CD14-positive monocyte (primary cell): ENCODE results near the gene SRR. TPM values are rescaled to one million over a fixed set of nuclear protein-coding genes. Genes with fewer than 3 reads are reported as not detected.

Experiments used
- DNase-seq, 3 donors: peaks; one replicate each; pipeline ENCODE4 v3.0.0-alpha.2; 2011 to 2022
- H2AFZ ChIP-seq: 2 replicates; pipeline ENCODE4 v1.6.0; 2012; ENCODE audit warnings: mild to moderate bottlenecking, low read depth, low read length, inconsistent platforms; ENCODE audit not compliant: insufficient read depth, poor library complexity, severe bottlenecking
- H3K27ac ChIP-seq, 2 donors: 1 replicate in 1 of 2; 2 replicates in 1 of 2; pipeline ENCODE4 v1.5.1; 2012 to 2013; ENCODE audit warnings: low read length in 2 of 2, control low read depth in 1 of 2, inconsistent platforms in 1 of 2, low read depth in 1 of 2, mild to moderate bottlenecking in 1 of 2
- H3K27me3 ChIP-seq, 2 donors: one replicate each; pipeline versions ENCODE4 v1.6.0 to v1.6.1; 2011 to 2013; ENCODE audit warnings: low read length in 2 of 2; ENCODE audit not compliant: control insufficient read depth in 2 of 2, insufficient read depth in 2 of 2
- H3K36me3 ChIP-seq, 2 donors: replicated peaks in 1 of 2; 1 replicate in 1 of 2; 2 replicates in 1 of 2; pipeline versions ENCODE4 v1.5.1 to v1.6.1; 2012 to 2013; ENCODE audit warnings: low read length in 2 of 2, control low read depth in 1 of 2, inconsistent platforms in 1 of 2, mild to moderate bottlenecking in 1 of 2; ENCODE audit not compliant: insufficient read depth in 2 of 2, control insufficient read depth in 1 of 2
- H3K4me1 ChIP-seq, 2 donors: 1 replicate in 1 of 2; 2 replicates in 1 of 2; pipeline versions ENCODE4 v1.5.1 to v1.6.1; 2012 to 2013; ENCODE audit warnings: low read length in 2 of 2, control low read depth in 1 of 2, inconsistent platforms in 1 of 2, mild to moderate bottlenecking in 1 of 2, moderate library complexity in 1 of 2; ENCODE audit not compliant: insufficient read depth in 2 of 2, control insufficient read depth in 1 of 2
- H3K4me2 ChIP-seq: replicated peaks from 2 replicates; pipeline ENCODE3; 2012; ENCODE audit warnings: low read length, moderate library complexity, mild to moderate bottlenecking; ENCODE audit not compliant: poor library complexity, severe bottlenecking; ENCODE audit errors: extremely low read depth
- H3K4me3 ChIP-seq, 3 experiments: fragments of 200-600 bp in 1 of 3; sonication (generic) in 1 of 3; replicated peaks in 1 of 3; 1 replicate in 2 of 3; 2 replicates in 1 of 3; pipeline ENCODE4 v1.5.1; 2011 to 2013; ENCODE audit warnings: low read length in 3 of 3, mild to moderate bottlenecking in 3 of 3, control low read depth in 2 of 3, low read depth in 2 of 3, inconsistent platforms in 1 of 3, moderate library complexity in 1 of 3
- H3K79me2 ChIP-seq: 2 replicates; pipeline ENCODE4 v1.6.0; 2012; ENCODE audit warnings: mild to moderate bottlenecking, control low read depth, inconsistent platforms, low read length, moderate library complexity; ENCODE audit not compliant: insufficient read depth
- H3K9ac ChIP-seq: 2 replicates; pipeline ENCODE4 v1.6.0; 2017; ENCODE audit warnings: low read length, mild to moderate bottlenecking; ENCODE audit not compliant: insufficient read depth, poor library complexity, severe bottlenecking
- H3K9me3 ChIP-seq, 2 donors: replicated peaks in 1 of 2; 1 replicate in 1 of 2; 2 replicates in 1 of 2; pipeline versions ENCODE4 v1.5.1 to v1.6.1; 2012 to 2013; ENCODE audit warnings: low read length in 2 of 2, control low read depth in 1 of 2; ENCODE audit not compliant: control insufficient read depth in 1 of 2, insufficient read depth in 1 of 2
- H4K20me1 ChIP-seq: 2 replicates; pipeline ENCODE4 v1.6.0; 2012; ENCODE audit warnings: mild to moderate bottlenecking, low read length, control low read depth, moderate library complexity; ENCODE audit not compliant: insufficient read depth
- H3K27ac Mint-ChIP-seq, 7 donors: one replicate each; pipeline ENCODE4 v1.8.0; 2020; ENCODE audit warnings: mild to moderate bottlenecking in 7 of 7, mixed read lengths in 7 of 7, moderate library complexity in 6 of 7, inconsistent platforms in 2 of 7
- H3K27me3 Mint-ChIP-seq, 3 donors: one replicate each; pipeline ENCODE4 v1.8.0; 2021 to 2022; ENCODE audit warnings: low read depth in 3 of 3, mild to moderate bottlenecking in 3 of 3, mixed read lengths in 3 of 3, moderate library complexity in 3 of 3, inconsistent platforms in 1 of 3
- H3K36me3 Mint-ChIP-seq, 2 donors: one replicate each; pipeline ENCODE4 v1.8.0; 2020; ENCODE audit warnings: mixed read lengths in 2 of 2, inconsistent platforms in 1 of 2, mild to moderate bottlenecking in 1 of 2
- H3K4me1 Mint-ChIP-seq: one replicate; pipeline ENCODE4 v1.8.0; 2020; ENCODE audit warnings: mild to moderate bottlenecking, mixed read lengths
- H3K4me3 Mint-ChIP-seq, 2 donors: one replicate each; pipeline ENCODE4 v1.8.0; 2020; ENCODE audit warnings: mild to moderate bottlenecking in 2 of 2, mixed read lengths in 2 of 2, moderate library complexity in 1 of 2
- H3K9me3 Mint-ChIP-seq, 7 donors: one replicate each; pipeline ENCODE4 v1.8.0; 2020 to 2022; ENCODE audit warnings: mixed read lengths in 7 of 7, mild to moderate bottlenecking in 6 of 7, moderate library complexity in 6 of 7, inconsistent platforms in 2 of 7
- WGBS: methylation state at CpG from one replicate; pipeline ENCODE4 v1.1.5; 2013; ENCODE audit warnings: missing lambda C conversion rate; ENCODE audit not compliant: insufficient coverage; 5-methylcytosine and 5-hydroxymethylcytosine counted together
- intact Hi-C, 2 donors: fragments of 100-400 bp; cut with micrococcal nuclease; formaldehyde crosslinking; loops; one replicate each; pipeline versions ENCODE4 v1.15.0 to v1.15.1; 2023
- polyA plus RNA-seq, 3 donors: library from polyadenylated mRNA; depleted of rRNA in 1 of 3; unstranded in 2 of 3; stranded (reverse) in 1 of 3; fragments of 300-500 nt in 2 of 3; fragments of >200 nt in 1 of 3; fragmentation: Illumina TruSeq in 2 of 3; gene quantifications; 1 replicate in 2 of 3; 2 replicates in 1 of 3; pipeline ENCODE4 v1.2.3, GENCODE V29; 2012 to 2021
- TF ChIP-seq, protein P1 (sequence below): fragments of 200-600 bp; IDR thresholded peaks from one replicate; pipeline ENCODE4 v1.8.0; 2022; ENCODE audit warnings: antibody characterized with exemption, mild to moderate bottlenecking

Gene SRR
- polyA plus RNA-seq, 3 donors = 3.4 to 5.7 (median 3.7) TPM

DNA sequence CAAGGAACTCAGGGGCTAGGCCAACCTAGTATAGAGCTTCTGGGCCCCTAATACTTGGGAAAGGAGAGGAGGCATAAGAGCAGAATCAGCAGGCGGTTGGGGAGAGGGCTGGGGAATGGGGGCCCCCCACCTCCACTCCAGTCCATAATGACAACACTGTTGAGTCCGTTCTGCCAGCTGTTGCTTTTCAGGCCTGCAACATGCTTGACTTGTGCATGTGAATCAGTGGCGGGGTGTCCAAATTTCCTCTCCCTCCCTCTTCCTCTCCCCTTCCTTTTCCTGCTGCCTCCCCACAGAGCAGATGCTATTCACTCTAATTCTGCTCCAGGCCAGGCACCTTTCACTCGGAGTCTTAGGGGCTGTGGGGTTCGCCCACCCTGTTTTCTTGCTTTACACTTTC, 65.3 kb downstream of the SRR start:
- no peaks in the 10 kb centered on the region for H3K9me3 ChIP-seq
- no peaks in the 10 kb centered on the region for H3K4me1 ChIP-seq
- peaks cover 31 to 48% of the 10 kb centered on the region in 2 donors for H3K36me3 Mint-ChIP-seq
- peaks cover 27 to 29% of the 10 kb centered on the region in 2 donors for H3K36me3 ChIP-seq
- no peak for DNase-seq
- 75% methylated on average over 2 of the region's 5 CpGs for WGBS
- peaks cover 0 to 2% (median 0%) of the 10 kb centered on the region in 3 donors for H3K27me3 Mint-ChIP-seq
- TF ChIP-seq, protein P1, sequence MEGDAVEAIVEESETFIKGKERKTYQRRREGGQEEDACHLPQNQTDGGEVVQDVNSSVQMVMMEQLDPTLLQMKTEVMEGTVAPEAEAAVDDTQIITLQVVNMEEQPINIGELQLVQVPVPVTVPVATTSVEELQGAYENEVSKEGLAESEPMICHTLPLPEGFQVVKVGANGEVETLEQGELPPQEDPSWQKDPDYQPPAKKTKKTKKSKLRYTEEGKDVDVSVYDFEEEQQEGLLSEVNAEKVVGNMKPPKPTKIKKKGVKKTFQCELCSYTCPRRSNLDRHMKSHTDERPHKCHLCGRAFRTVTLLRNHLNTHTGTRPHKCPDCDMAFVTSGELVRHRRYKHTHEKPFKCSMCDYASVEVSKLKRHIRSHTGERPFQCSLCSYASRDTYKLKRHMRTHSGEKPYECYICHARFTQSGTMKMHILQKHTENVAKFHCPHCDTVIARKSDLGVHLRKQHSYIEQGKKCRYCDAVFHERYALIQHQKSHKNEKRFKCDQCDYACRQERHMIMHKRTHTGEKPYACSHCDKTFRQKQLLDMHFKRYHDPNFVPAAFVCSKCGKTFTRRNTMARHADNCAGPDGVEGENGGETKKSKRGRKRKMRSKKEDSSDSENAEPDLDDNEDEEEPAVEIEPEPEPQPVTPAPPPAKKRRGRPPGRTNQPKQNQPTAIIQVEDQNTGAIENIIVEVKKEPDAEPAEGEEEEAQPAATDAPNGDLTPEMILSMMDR = no peak
- no peak overlapping the region for H3K4me3 Mint-ChIP-seq
- no peak overlapping the region for H3K4me3 ChIP-seq
- no peaks in the 10 kb centered on the region for H3K79me2 ChIP-seq
- no peaks in the 10 kb centered on the region for H3K27me3 ChIP-seq
- H3K9me3 Mint-ChIP-seq = no peaks in the 10 kb centered on the region
- no peak overlapping the region for H3K27ac ChIP-seq
- no peak overlapping the region for H3K9ac ChIP-seq
- no peaks in the 10 kb centered on the region for H4K20me1 ChIP-seq
- H3K4me1 Mint-ChIP-seq = peaks cover 12% of the 10 kb centered on the region
- H3K4me2 ChIP-seq = no peak overlapping the region
- H2AFZ ChIP-seq = no peak overlapping the region
- intact Hi-C loops = no loop called here
- H3K27ac Mint-ChIP-seq = peak overlapping the region in 2 of 7 donors; percentile 38 to 68

DNA sequence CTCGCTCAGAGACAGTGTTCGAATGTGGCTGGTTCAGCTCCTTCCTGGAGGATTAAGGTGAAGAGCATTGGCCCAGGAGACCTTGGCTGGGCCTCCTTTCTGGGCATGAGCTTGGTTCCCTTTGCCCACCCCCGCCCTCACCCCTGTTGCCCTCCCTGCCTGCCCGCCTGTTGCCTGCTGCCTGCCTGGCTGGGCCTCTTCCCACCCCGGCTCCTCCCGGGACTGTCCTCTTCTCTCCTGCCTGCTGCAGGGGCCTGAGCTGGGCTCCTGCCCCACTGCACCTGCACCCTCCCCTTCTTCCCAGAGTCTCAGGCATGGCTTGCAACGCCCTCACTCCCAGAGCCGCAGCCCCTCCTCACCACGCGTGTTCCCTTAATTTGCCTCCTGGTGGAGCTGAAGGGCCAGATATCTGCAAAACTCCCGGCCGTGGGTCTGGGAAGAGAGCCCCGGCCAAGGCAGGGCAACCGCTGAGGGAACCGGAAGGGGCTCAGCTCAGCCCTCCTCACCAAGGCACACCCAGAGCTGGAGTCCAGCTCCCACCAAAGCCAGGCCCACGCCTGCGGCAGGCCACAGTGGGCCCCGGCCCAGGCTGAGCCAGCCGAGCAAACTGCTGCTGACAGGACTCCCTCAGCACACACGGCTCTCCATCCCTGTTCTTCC, 65.9 kb downstream of the SRR start:
- H3K4me2 ChIP-seq = no peak overlapping the region
- Mint-ChIP-seq H3K4me1 (peaks cover 12% of the 10 kb centered on the region), H3K27ac (no peak overlapping the region), H3K27me3 (peaks cover 0 to 2% (median 0%) of the 10 kb centered on the region in 3 donors), H3K4me3 (no peak overlapping the region), H3K36me3 (peaks cover 25 to 42% of the 10 kb centered on the region in 2 donors), H3K9me3 (no peaks in the 10 kb centered on the region)
- H3K27me3 ChIP-seq = no peaks in the 10 kb centered on the region
- no peak overlapping the region for H3K27ac ChIP-seq
- H3K36me3 ChIP-seq = peaks cover 24 to 27% of the 10 kb centered on the region in 2 donors
- no peak overlapping the region for H3K4me3 ChIP-seq
- intact Hi-C loops = no loop called here
- H4K20me1 ChIP-seq = no peaks in the 10 kb centered on the region
- H3K9ac ChIP-seq = no peak overlapping the region
- H3K79me2 ChIP-seq = no peaks in the 10 kb centered on the region
- no peak for DNase-seq
- 80% methylated on average over 18 of the region's 20 CpGs for WGBS
- H3K4me1 ChIP-seq = no peaks in the 10 kb centered on the region
- TF ChIP-seq, protein P1 = no peak
- H2AFZ ChIP-seq = no peak overlapping the region
- no peaks in the 10 kb centered on the region for H3K9me3 ChIP-seq
